22Rv1 (cell line): ENCODE results near the gene PRDX6.

Source experiments
- H3K27ac ChIP-seq: fragments of 450-650 bp; 2 replicates; pipeline ENCODE4 v1.5.1; 2017
- ZFX ChIP-seq: fragments of 450-650 bp; IDR thresholded peaks from 2 replicates; pipeline ENCODE4 v1.6.1; 2017; ENCODE audit warnings: antibody characterized with exemption, borderline replicate concordance
- TF ChIP-seq, protein P1 (sequence below): fragments of 450-650 bp; IDR thresholded peaks from 2 replicates; pipeline ENCODE4 v1.5.1; 2017; ENCODE audit warnings: mild to moderate bottlenecking

The PRDX6 gene

GRCh38 chr1:173499729-173500128, 22.6 kb downstream of the PRDX6 start:
- H3K27ac ChIP-seq, result no peak overlapping the region
- TF ChIP-seq ZFX, result no peak
- TF ChIP-seq, protein P1, sequence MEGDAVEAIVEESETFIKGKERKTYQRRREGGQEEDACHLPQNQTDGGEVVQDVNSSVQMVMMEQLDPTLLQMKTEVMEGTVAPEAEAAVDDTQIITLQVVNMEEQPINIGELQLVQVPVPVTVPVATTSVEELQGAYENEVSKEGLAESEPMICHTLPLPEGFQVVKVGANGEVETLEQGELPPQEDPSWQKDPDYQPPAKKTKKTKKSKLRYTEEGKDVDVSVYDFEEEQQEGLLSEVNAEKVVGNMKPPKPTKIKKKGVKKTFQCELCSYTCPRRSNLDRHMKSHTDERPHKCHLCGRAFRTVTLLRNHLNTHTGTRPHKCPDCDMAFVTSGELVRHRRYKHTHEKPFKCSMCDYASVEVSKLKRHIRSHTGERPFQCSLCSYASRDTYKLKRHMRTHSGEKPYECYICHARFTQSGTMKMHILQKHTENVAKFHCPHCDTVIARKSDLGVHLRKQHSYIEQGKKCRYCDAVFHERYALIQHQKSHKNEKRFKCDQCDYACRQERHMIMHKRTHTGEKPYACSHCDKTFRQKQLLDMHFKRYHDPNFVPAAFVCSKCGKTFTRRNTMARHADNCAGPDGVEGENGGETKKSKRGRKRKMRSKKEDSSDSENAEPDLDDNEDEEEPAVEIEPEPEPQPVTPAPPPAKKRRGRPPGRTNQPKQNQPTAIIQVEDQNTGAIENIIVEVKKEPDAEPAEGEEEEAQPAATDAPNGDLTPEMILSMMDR, result no peak

DNA sequence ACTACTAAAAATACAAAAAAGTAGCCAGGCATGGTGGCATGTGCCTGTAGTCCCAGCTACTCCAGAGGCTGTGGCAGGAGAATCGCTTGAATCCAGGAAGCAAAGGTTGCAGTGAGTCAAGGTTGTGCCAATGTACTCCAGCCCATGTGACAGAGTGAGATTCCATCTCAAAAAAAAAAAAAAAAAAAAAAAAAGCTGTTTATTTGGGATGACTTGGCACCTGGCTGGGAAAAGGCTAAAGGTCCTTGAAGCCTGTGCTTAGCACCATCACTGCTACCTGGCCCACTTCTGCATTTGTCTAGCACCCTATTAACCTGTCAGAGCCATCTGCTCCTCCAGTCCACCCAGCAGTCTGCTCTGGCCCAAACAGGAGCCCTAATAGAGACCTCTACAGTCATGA, 25.0 kb downstream of the PRDX6 start:
- TF ChIP-seq ZFX, result no peak
- TF ChIP-seq, protein P1, result no peak
- no peak overlapping the region for H3K27ac ChIP-seq

- H3K27ac ChIP-seq, result no peak overlapping the region
- TF ChIP-seq ZFX, result no peak
- TF ChIP-seq, protein P1, result no peak
Measured at GRCh38 chr1:173503391-173503790, 26.3 kb downstream of the PRDX6 start.

DNA sequence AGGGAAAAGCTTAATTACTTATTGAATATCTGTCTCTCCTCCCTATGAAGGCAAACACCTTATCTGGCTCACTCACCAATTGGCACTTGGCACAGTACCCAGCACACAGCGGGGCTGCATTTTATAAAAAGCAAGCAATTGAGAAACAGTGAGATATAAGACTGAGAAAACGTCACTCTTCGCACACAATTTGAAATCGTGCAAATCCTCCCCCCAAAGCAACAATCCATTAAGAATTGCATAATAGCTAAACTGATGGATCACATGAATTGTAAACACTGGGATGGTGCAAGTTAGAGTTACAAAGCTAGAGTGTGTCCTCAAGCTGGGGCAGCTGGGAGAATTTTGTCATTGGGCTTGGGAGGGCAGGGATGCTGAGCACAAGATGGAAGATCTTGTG, 27.1 kb downstream of the PRDX6 start:
- no peak overlapping the region for H3K27ac ChIP-seq
- TF ChIP-seq ZFX, result no peak
- TF ChIP-seq, protein P1, result no peak

DNA sequence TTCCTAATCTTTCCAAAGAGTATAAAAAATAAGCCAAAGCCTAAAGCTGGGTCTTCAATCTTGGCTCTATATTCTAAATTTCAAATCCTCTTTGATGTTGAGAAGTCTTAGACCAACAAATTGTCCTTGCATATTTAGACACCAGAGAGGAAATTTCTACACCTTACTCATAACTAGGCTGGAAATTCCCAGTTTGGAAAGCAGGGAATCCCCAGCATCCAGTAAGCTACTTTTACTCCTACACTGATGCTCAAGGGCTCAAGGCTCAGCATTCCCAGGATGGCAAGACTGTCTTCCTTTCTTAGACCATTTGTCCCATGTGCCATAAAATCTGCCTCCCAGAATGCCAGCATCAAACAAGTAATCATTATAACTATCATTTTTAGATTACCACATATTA, 28.3 kb downstream of the PRDX6 start:
- H3K27ac ChIP-seq, result no peak overlapping the region

DNA sequence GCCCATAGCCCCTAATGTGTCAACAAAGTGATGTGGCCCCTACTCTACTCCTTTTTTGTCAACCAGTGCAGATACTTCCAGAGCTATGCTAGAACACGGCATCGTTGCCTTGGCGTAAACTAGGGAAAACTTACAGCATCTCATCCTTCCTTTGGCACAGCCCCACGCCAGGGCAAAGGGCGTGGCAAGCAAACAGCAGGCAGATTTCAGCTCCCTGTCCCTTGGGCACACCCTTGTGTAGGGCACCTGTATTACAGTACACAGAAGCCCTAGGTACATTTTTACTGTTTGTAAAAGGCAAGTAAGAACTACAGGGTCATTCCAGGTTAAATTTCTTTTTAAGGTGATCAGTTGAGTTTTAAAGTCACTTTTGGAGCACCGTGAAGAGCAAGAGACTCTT, 29.3 kb downstream of the PRDX6 start:
- no peak overlapping the region for H3K27ac ChIP-seq

More for the DNA sequence above, 28.3 kb downstream of the PRDX6 start:
- no peak for TF ChIP-seq ZFX
- TF ChIP-seq, protein P1, result no peak

GRCh38 chr1:173507205-173507846, 30.2 kb downstream of the PRDX6 start:
- no peak for TF ChIP-seq ZFX
- TF ChIP-seq, protein P1, result no peak
- no peak overlapping the region for H3K27ac ChIP-seq

More for the DNA sequence above, 29.3 kb downstream of the PRDX6 start:
- TF ChIP-seq, protein P1, result peak; percentile 64
- TF ChIP-seq ZFX, result no peak
